GM19438 (cell line): ENCODE data around the gene TBCE.

ENCODE experiments used
- ATAC-seq: cut with Tn5 transposase; IDR thresholded peaks from one replicate; pipeline ENCODE4 v1.9.1; 2021; ENCODE audit warnings: low read depth; ENCODE audit not compliant: unreplicated experiment

The TBCE gene

DNA sequence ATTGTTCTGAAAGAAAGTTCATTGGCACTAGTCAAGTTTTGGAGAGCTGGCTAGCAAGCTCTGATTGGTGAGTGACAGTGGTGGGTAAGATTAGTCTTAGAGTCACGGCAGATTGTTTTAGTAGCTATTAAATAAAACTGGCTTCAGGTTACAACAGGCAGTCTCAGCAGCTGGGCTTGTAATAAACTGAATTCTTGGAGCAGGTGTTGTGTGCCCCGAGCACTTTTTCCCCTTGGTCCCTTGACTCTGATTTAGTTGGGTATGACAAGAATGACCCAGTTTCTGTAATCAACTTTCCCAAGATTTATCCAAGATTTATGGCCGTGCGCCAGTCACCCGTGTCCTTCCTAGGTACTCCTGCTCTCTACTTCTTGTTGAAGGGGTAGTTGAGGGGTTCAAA is 40.2 kb downstream of the TBCE start:
- no peak for ATAC-seq

DNA sequence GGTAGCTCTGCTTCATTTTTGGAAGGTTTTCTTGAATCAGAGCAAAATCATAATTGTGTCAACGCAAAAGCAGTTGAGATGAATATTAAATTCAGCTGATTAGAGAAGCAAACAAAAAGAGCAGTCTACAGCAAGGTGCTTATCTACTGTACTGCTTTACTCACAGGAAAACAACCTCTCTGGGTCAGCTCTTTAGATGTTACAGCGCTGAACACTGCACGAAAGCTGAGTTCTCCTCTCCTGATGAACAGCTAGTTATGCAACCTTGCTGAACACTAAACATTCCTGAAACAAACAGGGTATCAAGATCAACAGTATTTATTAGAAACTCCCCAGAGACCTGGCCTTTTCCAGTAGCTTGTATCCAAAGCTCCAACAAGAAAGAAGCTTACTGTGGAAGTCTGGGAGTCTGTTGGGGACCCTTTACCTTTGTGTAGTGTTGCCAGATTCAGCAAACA is 41.3 kb downstream of the TBCE start:
- ATAC-seq = no peak

- ATAC-seq = no peak
These were observed 42.0 kb downstream of the TBCE start for GRCh38 chr1:235409042-235409820.

- no peak for ATAC-seq
These were observed 43.2 kb downstream of the TBCE start for GRCh38 chr1:235410467-235410866.

DNA sequence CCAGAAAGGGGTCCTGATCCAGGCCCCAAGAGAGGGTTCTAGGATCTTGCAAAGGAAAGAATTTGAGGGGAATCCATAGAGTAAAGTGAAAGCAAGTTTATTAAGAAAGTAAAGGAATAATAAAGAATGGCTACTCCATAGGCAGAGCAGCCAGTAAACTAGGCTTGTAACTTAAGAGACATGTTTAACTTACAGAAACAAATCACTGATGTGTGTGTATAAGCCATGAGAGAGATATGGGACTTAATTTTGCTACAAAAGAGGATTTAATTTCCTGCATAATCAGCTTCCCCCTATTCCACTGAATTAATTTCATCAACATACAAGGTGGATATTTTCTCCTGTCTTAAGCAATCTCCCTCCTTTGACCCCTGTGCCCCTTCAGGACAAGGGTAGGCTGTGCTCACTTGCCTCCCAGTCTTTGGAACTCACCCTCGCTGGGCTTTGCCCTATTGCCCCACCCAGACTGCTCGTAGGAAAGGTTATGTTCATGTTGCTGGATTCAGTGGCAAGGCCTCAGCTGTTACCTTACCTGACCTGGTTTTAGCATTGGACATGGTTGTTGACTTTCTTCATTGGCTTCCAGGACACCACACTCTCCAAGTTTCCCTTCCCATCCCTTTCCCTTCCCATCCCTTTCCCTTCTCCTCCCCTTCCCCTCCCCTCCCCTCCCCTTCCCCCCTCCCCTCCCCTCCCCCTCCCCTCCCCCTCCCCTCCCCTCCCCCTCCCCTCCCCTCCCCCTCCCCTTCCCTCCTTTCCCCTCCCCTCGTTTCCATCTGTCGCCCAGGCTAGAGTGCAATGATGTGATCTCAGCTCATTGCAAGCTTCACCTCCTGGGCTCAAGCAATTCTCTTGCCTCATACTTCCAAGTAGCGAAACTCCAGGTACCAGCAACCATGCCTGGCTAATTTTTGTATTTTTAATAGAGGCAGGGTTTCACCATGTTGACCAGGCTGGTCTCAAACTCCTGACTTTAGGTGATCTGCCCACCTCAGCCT is 44.6 kb downstream of the TBCE start:
- no peak for ATAC-seq

GRCh38 chr1:235415008-235415904 is 48.0 kb downstream of the TBCE start:
- ATAC-seq = no peak

DNA sequence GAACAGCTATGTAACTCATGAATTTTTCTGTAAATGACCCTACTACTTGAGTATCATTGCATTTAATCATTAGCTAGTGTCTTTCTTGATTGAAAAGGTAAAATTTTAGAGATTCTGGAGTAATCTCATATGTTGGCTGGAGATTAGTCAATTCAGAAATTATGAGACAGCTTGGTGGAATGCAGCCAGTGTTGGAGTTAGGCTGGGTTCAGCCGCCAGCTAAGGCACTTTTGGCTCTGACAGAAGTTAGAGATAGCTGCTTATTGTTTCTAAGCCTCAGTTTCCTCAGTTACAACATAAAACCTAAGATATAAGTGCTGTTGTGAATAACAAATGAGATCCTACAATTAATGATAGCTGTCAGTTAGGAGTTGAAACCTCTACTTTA is 49.4 kb downstream of the TBCE start:
- ATAC-seq = no peak

GRCh38 chr1:235417086-235417697 is 50.0 kb downstream of the TBCE start:
- no peak for ATAC-seq

- no peak for ATAC-seq
These were observed 54.5 kb downstream of the TBCE start for GRCh38 chr1:235421751-235422150.

GRCh38 chr1:235423214-235423652 is 56.0 kb downstream of the TBCE start:
- peak; percentile 71 for ATAC-seq

- ATAC-seq = no peak
These were observed 56.9 kb downstream of the TBCE start for GRCh38 chr1:235424092-235424491.

- ATAC-seq = no peak
These were observed 58.1 kb downstream of the TBCE start for GRCh38 chr1:235425357-235425756.

GRCh38 chr1:235426143-235426542 is 58.9 kb downstream of the TBCE start:
- ATAC-seq = no peak

DNA sequence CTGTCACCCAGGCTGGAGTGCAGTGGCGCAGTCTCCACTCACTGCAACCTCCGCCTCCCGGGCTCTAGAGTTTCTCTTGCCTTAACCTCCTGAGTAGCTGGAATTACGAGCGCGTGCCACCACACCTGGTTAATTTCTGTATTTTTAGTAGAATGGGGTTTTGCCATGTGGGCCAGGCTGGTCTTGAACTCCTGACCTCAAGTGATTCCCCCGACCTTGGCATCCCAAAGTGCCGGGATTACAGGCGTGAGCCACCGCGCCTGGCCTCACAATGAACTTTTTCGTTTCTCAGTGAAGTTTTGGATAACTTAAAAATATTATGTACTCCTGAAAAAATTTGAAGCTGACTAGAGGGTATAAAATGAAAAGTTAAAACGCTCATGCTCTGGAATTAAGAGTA is 59.5 kb downstream of the TBCE start:
- ATAC-seq = no peak

GRCh38 chr1:235427447-235427846 is 60.2 kb downstream of the TBCE start:
- ATAC-seq = no peak

- no peak for ATAC-seq
These were observed 61.9 kb downstream of the TBCE start for GRCh38 chr1:235429143-235429542.

GRCh38 chr1:235430991-235431390 is 63.8 kb downstream of the TBCE start:
- no peak for ATAC-seq

DNA sequence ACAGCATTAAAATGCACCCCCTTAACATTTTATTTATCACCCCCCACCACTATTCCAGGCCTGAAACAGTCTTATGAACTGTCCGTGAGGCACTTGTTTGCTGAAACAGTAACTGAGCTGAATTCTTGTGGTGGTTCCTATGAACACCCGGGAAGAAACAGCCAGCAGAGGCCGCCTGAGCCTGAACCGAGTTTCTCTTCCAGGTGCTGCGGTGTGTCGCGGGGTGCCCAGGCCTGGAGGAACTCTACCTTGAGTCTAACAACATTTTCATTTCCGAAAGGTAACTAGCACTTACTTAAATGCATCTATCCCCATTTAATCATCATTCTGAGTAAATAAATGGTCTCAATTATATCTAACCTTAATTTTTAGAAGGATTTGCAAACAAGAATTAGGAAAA is 66.8 kb downstream of the TBCE start:
- ATAC-seq = no peak

GRCh38 chr1:235441159-235441685 is 74.0 kb downstream of the TBCE start:
- ATAC-seq = no peak
